Measurements from ENCODE around the gene FAAH.

FAAH gene

GRCh38 chr1:46379996-46380395 is 14.1 kb upstream of the FAAH start:
- in situ Hi-C loops (cut with HindIII; ENCODE audit: low sequenced_read_pairs): no loop called here
- no peak for TF ChIP-seq CTCF (IDR thresholded peaks at IDR 0.05; ENCODE audit: low read depth, low read length, missing control alignments)
- no peak overlapping the region for H3K4me3 ChIP-seq (ENCODE audit: low read depth, low read length)
- DNase-seq (ENCODE audit: low read depth): no peak

- in situ Hi-C loops (cut with HindIII; ENCODE audit: low sequenced_read_pairs): no loop called here
- DNase-seq (ENCODE audit: low read depth): no peak
- TF ChIP-seq CTCF (IDR thresholded peaks at IDR 0.05; ENCODE audit: low read depth, low read length, missing control alignments): no peak
- no peak overlapping the region for H3K4me3 ChIP-seq (ENCODE audit: low read depth, low read length)
Measured at GRCh38 chr1:46380508-46380907, 13.6 kb upstream of the FAAH start.

GRCh38 chr1:46393510-46393909 is 607 bp upstream of the FAAH start:
- no peak for TF ChIP-seq CTCF (IDR thresholded peaks at IDR 0.05; ENCODE audit: low read depth, low read length, missing control alignments)
- in situ Hi-C loops (cut with HindIII; ENCODE audit: low sequenced_read_pairs): no loop called here
- H3K4me3 ChIP-seq (ENCODE audit: low read depth, low read length): no peak overlapping the region
- DNase-seq (ENCODE audit: low read depth): no peak

GRCh38 chr1:46394872-46395465 is 852 bp downstream of the FAAH start:
- H3K4me3 ChIP-seq (ENCODE audit: low read depth, low read length): no peak overlapping the region
- no peak for DNase-seq (ENCODE audit: low read depth)
- TF ChIP-seq CTCF (IDR thresholded peaks at IDR 0.05; ENCODE audit: low read depth, low read length, missing control alignments): no peak
- in situ Hi-C loops (cut with HindIII; ENCODE audit: low sequenced_read_pairs): no loop called here

DNA sequence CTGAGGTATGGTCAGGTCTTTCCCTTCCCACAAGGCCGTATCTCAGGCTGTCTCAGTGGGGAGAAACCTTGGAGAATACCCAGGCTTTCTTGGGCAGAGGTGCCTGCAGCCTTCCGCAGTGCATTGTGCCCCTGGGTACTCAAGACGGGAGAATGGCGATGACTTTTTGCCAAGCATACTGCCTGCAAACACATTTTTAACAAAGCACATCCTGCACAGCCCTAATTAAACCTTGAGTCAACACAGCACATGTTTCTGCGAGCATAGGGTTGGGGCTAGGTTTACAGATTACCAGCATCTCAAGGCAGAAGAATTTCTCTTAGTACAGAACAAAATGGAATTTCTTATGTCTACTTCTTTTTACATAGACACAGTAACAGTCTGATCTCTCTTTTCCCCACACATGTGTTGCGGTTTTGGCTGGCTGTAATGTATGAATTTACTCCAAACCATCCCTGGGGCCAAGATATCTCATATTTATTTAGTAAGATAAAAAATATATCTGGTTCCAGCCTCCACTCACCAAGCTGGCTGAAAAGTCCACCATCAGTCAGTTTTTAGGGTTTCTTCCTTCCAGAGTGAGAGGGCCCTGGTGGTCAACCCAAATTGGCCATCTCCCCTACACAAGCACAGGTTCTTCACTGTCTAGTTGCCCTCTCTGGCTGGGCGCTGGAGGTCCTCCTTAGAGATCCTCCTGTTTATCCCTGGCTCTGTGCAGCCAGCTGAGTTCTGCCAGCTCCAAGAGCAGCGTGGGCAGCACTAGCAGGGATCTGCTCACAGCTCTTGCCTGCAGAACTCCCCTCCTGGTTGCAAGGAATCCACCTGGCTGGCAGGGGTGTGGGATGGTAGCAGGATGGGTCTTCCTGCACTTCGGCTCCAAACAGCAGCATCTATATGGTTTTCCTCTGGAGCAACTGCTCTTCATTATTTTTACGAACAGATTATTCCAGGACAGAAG is 2.6 kb downstream of the FAAH start:
- in situ Hi-C loops (cut with HindIII; ENCODE audit: low sequenced_read_pairs): no loop called here

DNA sequence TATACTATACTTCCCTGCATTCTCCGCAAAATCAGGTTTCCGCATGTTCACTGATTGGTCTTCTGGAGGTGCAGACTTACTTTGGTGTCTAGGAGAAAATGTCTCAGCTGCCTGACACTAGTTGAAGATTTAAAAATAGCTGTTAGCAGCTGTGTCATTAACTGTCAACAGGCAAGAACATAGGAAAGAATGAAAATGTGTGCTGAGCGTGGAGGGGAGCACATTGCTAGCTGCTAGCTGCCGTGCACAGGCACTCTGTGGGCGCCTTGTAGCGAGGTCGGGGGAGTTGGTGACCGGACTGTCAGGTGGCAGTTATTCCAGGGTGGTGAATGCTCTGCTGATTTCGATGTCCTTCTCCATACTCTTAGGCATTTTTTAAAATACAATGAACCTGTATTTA is 5.2 kb downstream of the FAAH start:
- TF ChIP-seq CTCF (IDR thresholded peaks at IDR 0.05; ENCODE audit: low read depth, low read length, missing control alignments): no peak
- H3K4me3 ChIP-seq (ENCODE audit: low read depth, low read length): no peak overlapping the region

More for the DNA sequence above, 2.6 kb downstream of the FAAH start:
- no peak for DNase-seq (ENCODE audit: low read depth)
- H3K4me3 ChIP-seq (ENCODE audit: low read depth, low read length): no peak overlapping the region
- TF ChIP-seq CTCF (IDR thresholded peaks at IDR 0.05; ENCODE audit: low read depth, low read length, missing control alignments): no peak

More for the DNA sequence above, 5.2 kb downstream of the FAAH start:
- no peak for DNase-seq (ENCODE audit: low read depth)
- in situ Hi-C loops (cut with HindIII; ENCODE audit: low sequenced_read_pairs): no loop called here
